ENCODE results near the gene KRTAP5-10.
"Not testable (repeated sequence)": the region's sequence is repeated elsewhere in the genome, so short reads cannot be mapped to it uniquely, and the experiment has no call there.

GRCh38 chr11:71608272-71608671, 42.9 kb downstream of the KRTAP5-10 start:
- not testable (repeated sequence) for TF ChIP-seq CTCF (IDR thresholded peaks at IDR 0.05); TEAD4 (IDR thresholded peaks at IDR 0.05; ENCODE audit: borderline replicate concordance, insufficient read depth); USF1 (IDR thresholded peaks at IDR 0.05; ENCODE audit: borderline replicate concordance, low read depth); ELF1 (IDR thresholded peaks at IDR 0.05); SIN3A (IDR thresholded peaks at IDR 0.05; ENCODE audit: borderline replicate concordance, low read depth, low read length); MAX (IDR thresholded peaks at IDR 0.05; ENCODE audit: low read depth); YY1 (IDR thresholded peaks at IDR 0.05; ENCODE audit: low read depth); FOXM1 (IDR thresholded peaks at IDR 0.05; ENCODE audit: low read depth); POLR2AphosphoS5 (IDR thresholded peaks at IDR 0.05; ENCODE audit: low read depth, low read length); GABPA (IDR thresholded peaks at IDR 0.05; ENCODE audit: low read depth)

Measured in SK-N-SH (cell line).